Smooth muscle cell (in vitro differentiated cells): ENCODE results near the gene ROR1. TPM values are rescaled to one million over a fixed set of nuclear protein-coding genes. Genes with fewer than 3 reads are reported as not detected.

Experiments used
- DNase-seq: peaks from one replicate; lab custom pipeline; 2025; ENCODE audit not compliant: unreplicated experiment; lab: John Stamatoyannopoulos, UW
- H2AFZ ChIP-seq: fragments of 200-600 bp; sonication (generic); 2 replicates; pipeline ENCODE4 v1.6.0; 2016; ENCODE audit warnings: antibody characterized with exemption, low read depth, mild to moderate bottlenecking
- H3F3A ChIP-seq: fragments of 200-600 bp; sonication (generic); 2 replicates; pipeline ENCODE4 v1.6.0; 2017; ENCODE audit warnings: antibody characterized with exemption, low read depth
- H3K27ac ChIP-seq: fragments of 200-600 bp; sonication (generic); 2 replicates; pipeline ENCODE4 v1.5.1; 2016; ENCODE audit warnings: low read depth, mild to moderate bottlenecking
- H3K27me3 ChIP-seq: fragments of 200-600 bp; sonication (generic); 2 replicates; pipeline ENCODE4 v1.6.1; 2016; ENCODE audit warnings: low read depth, mild to moderate bottlenecking
- H3K36me3 ChIP-seq: fragments of 200-600 bp; sonication (generic); 2 replicates; pipeline ENCODE4 v1.5.1; 2016; ENCODE audit warnings: low read depth
- H3K4me1 ChIP-seq: fragments of 200-600 bp; sonication (generic); 2 replicates; pipeline ENCODE4 v1.5.1; 2016; ENCODE audit warnings: low read depth
- H3K4me2 ChIP-seq: fragments of 200-600 bp; sonication (generic); 2 replicates; pipeline ENCODE4 v1.6.0; 2016; ENCODE audit warnings: mild to moderate bottlenecking
- H3K4me3 ChIP-seq: fragments of 200-600 bp; sonication (generic); 2 replicates; pipeline ENCODE4 v1.5.1; 2016; ENCODE audit warnings: mild to moderate bottlenecking
- H3K79me2 ChIP-seq: fragments of 200-600 bp; sonication (generic); 2 replicates; pipeline ENCODE4 v1.6.0; 2016; ENCODE audit warnings: low read depth, mild to moderate bottlenecking
- H3K9ac ChIP-seq: fragments of 200-600 bp; sonication (generic); 2 replicates; pipeline ENCODE4 v1.6.0; 2016; ENCODE audit warnings: low read depth
- H3K9me3 ChIP-seq: fragments of 200-600 bp; sonication (generic); replicated peaks from 2 replicates; pipeline ENCODE4 v1.5.1; 2016; ENCODE audit warnings: low read depth
- H4K20me1 ChIP-seq: fragments of 200-600 bp; sonication (generic); 2 replicates; pipeline ENCODE4 v1.6.0; 2016; ENCODE audit warnings: low read depth
- CTCF ChIP-seq: fragments of 200-600 bp; sonication (generic); IDR thresholded peaks from 2 replicates; pipeline ENCODE4 v1.5.1; 2017; ENCODE audit warnings: borderline replicate concordance, mild to moderate bottlenecking, antibody characterized with exemption; ENCODE audit not compliant: insufficient read depth, poor library complexity, severe bottlenecking
- WGBS: methylation state at CpG from one replicate; pipeline ENCODE4 v1.1.7; 2016; ENCODE audit warnings: low lambda C conversion rate; 5-methylcytosine and 5-hydroxymethylcytosine counted together
- polyA plus RNA-seq: library from polyadenylated mRNA; unstranded; fragments of >200 nt; fragmentation: Nextera tagmentation; extraction: Ambion mirVana; gene quantifications from 2 replicates; pipeline ENCODE4 v1.2.1, GENCODE V29; 2016
- total RNA-seq: library from RNA; depleted of rRNA; stranded (reverse); fragments of >200 nt; gene quantifications from 2 replicates; pipeline ENCODE4 v1.2.3, GENCODE V29; 2014

Gene ROR1
- total and polyA plus RNA-seq, 2 experiments from 2014 or later: 3.3 to 7.2 TPM

GRCh38 chr1:64046891-64047290 lies 273.1 kb downstream of the ROR1 start:
- no peak for TF ChIP-seq CTCF
- Histone ChIP-seq H3K4me3 (no peak overlapping the region), H3K36me3 (no peaks in the 10 kb centered on the region), H3K27ac (no peak overlapping the region), H3K79me2 (no peaks in the 10 kb centered on the region), H3K9me3 (no peaks in the 10 kb centered on the region), H3K4me2 (no peak overlapping the region), H3K4me1 (peaks cover 5% of the 10 kb centered on the region), H3F3A (no peaks in the 10 kb centered on the region), H4K20me1 (no peaks in the 10 kb centered on the region), H2AFZ (no peak overlapping the region), H3K27me3 (peaks cover 6% of the 10 kb centered on the region), H3K9ac (no peak overlapping the region)
- no peak for DNase-seq

DNA sequence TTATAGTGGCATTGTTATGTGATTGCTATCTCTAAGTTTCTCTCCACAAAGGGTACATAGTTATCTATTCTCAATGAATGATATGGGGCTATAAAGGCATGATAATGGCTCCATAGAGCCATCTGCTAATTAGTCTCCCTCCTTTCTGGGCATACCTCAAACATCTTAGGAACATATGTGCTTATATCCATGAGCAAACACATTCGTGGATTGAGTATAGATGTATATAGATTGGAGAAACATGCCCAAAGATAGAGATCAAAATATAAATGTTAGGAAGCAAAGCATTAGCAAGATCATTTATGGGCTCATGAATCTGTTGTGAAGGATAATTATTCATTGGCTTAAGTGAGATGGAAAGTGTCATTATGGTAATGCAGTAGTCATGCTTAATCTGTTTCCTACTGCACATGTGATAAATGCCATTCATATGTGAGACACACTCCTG lies 273.8 kb downstream of the ROR1 start:
- WGBS: 90% methylated on average over 1 of the region's 1 CpG
- Histone ChIP-seq H3K9me3 (no peaks in the 10 kb centered on the region), H2AFZ (no peak overlapping the region), H3F3A (no peaks in the 10 kb centered on the region), H3K4me1 (peaks cover 5% of the 10 kb centered on the region), H3K4me2 (no peak overlapping the region), H4K20me1 (no peaks in the 10 kb centered on the region), H3K27me3 (peaks cover 6% of the 10 kb centered on the region), H3K36me3 (no peaks in the 10 kb centered on the region), H3K79me2 (no peaks in the 10 kb centered on the region), H3K27ac (no peak overlapping the region), H3K4me3 (no peak overlapping the region), H3K9ac (no peak overlapping the region)
- TF ChIP-seq CTCF: no peak
- DNase-seq: no peak

DNA sequence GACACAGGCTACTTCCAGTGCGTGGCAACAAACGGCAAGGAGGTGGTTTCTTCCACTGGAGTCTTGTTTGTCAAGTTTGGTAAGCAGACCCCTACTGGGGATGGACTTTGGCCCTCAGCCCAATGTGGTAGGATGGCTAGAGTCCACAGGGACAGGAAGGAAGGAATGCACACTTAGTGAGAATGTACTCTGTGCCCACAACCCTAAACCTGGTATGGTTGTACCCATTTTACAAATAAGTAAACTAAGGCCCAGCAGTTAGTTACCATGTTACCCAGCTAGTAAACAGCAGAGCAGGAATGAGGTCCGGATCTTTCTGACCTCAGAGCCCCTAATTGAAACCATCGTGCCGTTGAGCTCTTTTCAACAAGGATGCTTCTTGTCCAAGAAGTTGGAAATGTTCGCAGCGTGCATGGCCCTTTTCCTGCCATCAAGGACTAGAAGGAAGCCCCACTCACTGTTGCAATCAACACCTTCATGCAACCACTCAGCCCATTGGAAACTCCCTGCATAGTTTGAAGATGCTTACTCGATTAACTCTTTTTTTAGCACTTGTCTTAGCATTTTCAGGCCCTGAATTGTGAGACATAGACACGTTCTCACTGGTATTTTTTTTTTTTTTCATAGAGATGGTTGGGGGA lies 276.2 kb downstream of the ROR1 start:
- Histone ChIP-seq H3K9ac (no peak overlapping the region), H3K27me3 (peaks cover 6% of the 10 kb centered on the region), H3K4me1 (peaks cover 5% of the 10 kb centered on the region), H3K36me3 (no peaks in the 10 kb centered on the region), H3F3A (no peaks in the 10 kb centered on the region), H2AFZ (no peak overlapping the region), H3K4me3 (no peak overlapping the region), H3K79me2 (no peaks in the 10 kb centered on the region), H3K9me3 (no peaks in the 10 kb centered on the region), H3K4me2 (no peak overlapping the region), H4K20me1 (no peaks in the 10 kb centered on the region), H3K27ac (no peak overlapping the region)
- TF ChIP-seq CTCF: no peak
- WGBS: 91% methylated on average over 9 of the region's 9 CpGs
- no peak for DNase-seq

DNA sequence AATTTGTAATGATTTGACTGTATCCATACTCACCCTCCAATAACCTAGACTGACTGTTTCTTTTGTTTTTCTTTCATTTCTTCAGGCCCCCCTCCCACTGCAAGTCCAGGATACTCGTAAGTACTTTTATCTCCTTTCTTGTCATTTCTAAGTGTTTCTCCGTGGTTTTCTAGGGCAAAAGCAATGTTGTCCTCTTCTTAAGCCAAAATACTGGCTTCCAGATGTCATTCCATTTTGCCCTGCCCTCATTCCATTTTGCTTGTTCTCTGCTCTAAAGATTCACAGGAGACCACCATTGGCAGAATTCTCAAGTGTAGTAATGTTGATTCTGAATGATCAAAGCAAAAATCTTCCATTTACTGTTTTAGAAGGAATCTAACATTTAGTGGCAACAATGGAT lies 276.8 kb downstream of the ROR1 start:
- peaks cover 6% of the 10 kb centered on the region for H3K27me3 ChIP-seq
- no peaks in the 10 kb centered on the region for H3K79me2 ChIP-seq
- no peak for TF ChIP-seq CTCF
- no peaks in the 10 kb centered on the region for H4K20me1 ChIP-seq
- no peaks in the 10 kb centered on the region for H3K9me3 ChIP-seq
- H2AFZ ChIP-seq: no peak overlapping the region
- H3K4me3 ChIP-seq: no peak overlapping the region
- no peak overlapping the region for H3K27ac ChIP-seq
- DNase-seq: no peak
- H3K36me3 ChIP-seq: no peaks in the 10 kb centered on the region
- H3F3A ChIP-seq: no peaks in the 10 kb centered on the region
- no peak overlapping the region for H3K9ac ChIP-seq
- H3K4me1 ChIP-seq: peaks cover 5% of the 10 kb centered on the region
- WGBS: 33% methylated on average over 2 of the region's 2 CpGs
- H3K4me2 ChIP-seq: no peak overlapping the region
